MM.1S (cell line): ENCODE data around the gene PI4KA.

Experiments
- CTCF ChIP-seq: fragments of 300-600 bp; sonication (generic); IDR thresholded peaks from 2 replicates; pipeline ENCODE4 v1.5.1; 2016; ENCODE audit warnings: antibody characterized with exemption, low read length, mixed read lengths
- EZH2 ChIP-seq: fragments of 300-600 bp; sonication (generic); optimal IDR thresholded peaks from 2 replicates; pipeline ENCODE3; 2017; ENCODE audit warnings: low read depth, mild to moderate bottlenecking, antibody characterized with exemption, low read length, mixed read lengths
- EZH2phosphoT487 ChIP-seq: fragments of 300-600 bp; sonication (generic); IDR thresholded peaks from 2 replicates; pipeline ENCODE4 v1.6.1; 2018; ENCODE audit warnings: antibody characterized with exemption, low read length

- TF ChIP-seq CTCF (no peak), EZH2phosphoT487 (no peak), EZH2 (no peak)
Measured at GRCh38 chr22:20741008-20741633, 117.5 kb downstream of the PI4KA start.
